ENCODE data around the gene ADI1.

Gene ADI1

DNA sequence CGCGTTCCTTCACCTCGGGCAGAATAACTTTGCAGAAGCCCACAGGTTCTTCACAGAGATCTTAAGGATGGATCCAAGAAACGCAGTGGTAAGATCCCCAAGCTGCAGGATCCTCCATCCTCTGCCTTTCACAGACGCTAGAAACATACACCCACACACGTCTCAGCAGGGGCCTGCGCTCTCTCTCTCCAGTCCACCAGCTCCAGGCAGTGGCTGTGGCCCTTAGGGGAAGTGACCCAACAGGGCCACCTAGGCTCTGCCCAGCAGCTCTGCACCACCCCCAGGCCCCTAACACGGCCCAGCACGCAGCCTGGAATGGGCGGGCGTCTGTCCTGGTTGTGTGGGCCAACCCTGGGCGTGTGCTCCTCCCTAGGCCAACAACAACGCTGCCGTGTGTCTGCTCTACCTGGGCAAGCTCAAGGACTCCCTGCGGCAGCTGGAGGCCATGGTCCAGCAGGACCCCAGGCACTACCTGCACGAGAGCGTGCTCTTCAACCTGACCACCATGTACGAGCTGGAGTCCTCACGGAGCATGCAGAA is 40.4 kb downstream of the ADI1 start:
- no peak for DNase-seq

- no peak for DNase-seq
These were observed 42.4 kb downstream of the ADI1 start for GRCh38 chr2:3476985-3477327.

- DNase-seq, result no peak
These were observed 42.9 kb downstream of the ADI1 start for GRCh38 chr2:3476321-3476984.

DNA sequence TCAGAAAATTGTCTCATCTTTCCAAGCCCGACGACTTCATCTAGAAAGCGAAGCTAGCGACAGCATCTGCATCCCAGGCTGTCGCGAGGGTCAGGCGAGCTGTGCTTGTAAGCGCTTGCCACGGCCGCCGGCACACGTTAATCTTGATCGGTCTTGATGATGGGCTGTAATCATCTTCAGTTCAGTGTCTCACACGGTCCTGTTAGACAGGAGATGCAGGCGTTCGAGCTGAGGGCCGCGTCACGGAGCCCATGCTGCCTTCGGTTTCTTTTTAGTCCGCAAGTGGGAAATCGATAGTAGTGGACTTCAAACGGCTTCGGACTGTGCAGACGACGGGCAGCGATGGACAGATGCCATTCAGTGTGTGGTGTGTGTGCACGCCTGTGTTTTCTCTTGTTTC is 43.6 kb downstream of the ADI1 start:
- no peak for DNase-seq

- no peak for DNase-seq
These were observed 46.4 kb downstream of the ADI1 start for GRCh38 chr2:3472966-3473365.

- DNase-seq, result no peak
These were observed 47.0 kb downstream of the ADI1 start for GRCh38 chr2:3472296-3472695.

DNA sequence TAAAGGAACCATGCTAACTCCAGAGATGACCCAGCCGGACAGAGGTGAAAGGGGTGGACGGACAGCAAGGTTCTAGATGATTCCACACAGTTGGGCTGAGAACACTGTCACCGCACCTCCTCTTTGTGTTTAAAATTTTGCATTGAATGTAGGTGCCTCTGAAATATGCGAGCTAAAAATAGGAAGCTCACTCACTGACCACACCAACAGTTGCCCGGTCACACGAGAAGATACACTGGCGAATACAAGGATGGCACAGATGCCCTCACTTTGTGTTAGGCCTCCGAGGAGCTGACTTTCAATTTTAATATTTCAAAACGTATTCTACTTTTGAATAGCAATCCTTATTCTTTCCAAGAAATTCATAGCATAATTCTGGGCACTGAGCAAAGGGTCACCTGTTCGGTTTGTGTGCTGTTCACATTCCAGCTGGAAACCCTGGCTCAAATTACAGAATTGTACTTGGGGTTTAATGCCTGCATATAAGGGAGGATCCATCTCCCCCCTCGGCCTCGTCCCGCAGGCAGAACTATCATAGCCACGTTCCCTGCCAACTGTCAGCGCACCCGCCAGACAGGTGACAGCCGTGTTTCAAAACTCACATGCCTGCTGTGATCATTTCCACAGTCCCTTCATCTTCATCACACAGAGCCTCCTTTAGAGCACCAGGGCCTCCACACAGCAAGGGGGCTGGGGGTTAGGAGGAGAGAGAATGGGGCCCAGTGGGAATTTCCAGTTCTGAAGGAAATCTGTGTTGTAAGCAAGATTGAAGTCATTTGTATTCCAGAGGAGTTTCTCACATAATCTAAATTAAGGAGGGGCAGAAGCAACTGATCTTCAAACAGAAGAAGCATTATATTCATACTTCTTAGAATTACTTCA is 48.2 kb downstream of the ADI1 start:
- no peak for DNase-seq

GRCh38 chr2:3470166-3470651 is 49.1 kb downstream of the ADI1 start:
- DNase-seq, result no peak

DNA sequence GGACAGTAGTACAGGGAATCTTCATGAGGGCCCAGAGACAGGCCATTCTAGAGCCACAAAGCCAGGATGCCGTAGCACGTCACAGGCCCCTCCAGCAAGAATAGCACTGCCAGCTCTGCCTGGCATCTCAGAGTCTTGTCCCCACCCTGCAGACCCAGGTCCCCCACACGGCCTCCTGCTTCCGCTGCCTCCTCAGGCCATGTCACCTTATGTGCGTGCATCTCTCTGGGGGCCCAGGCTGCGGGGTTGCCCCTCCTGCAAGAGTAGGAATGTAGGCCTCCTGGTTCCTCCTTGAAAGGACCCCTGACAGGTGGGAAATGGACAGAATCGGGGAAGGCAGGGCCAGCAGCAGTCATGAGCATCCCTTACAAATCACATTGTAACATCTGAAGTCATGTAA is 49.8 kb downstream of the ADI1 start:
- DNase-seq, result no peak

GRCh38 chr2:3468296-3468988 is 50.9 kb downstream of the ADI1 start:
- no peak for DNase-seq

- no peak for DNase-seq
These were observed 51.7 kb downstream of the ADI1 start for GRCh38 chr2:3467654-3468053.

DNA sequence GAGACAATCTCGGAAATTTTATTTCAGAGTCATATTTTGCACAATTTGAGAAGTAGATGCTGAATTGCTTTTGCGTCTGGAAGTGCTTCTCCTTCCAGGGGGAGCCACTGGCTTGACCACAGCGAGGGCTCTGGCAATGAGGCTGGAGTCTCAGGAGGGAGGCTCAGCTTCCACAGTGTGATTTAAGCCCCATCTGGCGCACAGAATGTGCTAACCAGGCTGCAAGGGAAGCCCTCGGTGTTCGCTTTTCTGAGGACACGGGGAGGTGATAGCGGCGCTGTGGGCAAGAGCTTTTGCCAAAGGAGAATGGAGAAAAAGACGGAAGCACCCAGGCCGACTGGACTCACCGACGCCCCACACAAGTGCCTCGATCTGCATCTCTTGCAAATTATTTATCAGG is 52.4 kb downstream of the ADI1 start:
- DNase-seq, result no peak

GRCh38 chr2:3466482-3466863 is 52.9 kb downstream of the ADI1 start:
- DNase-seq, result peak; percentile 6

DNA sequence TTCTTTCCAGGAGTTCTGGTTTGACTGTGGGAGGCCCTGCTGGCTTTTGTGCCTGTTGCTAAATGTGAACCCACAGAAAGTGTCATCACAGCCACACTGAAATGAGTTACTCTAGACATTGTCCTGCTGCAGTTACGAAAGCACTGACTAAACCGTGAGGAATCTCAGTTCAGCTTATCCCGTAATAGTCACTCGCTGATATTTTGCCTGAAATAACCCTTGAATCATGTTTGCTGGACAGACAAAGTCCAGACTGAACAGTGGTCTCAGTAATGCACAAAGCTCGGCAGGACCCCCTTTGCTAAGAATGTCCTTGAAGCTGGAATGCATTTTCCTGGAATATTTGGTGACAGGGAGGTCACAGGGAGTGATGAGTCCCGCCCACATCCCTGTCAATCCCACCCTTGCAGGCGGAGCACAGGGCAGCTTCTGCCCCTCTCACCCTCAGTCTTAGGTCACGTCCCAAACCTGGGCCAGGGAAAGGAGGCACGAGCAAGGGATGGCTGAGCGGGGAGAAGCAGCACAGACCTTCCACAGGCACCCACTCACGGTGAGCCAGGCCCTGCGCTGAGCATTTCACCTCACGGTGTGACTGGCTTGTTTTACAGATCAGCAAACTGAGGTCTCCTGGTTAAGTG is 53.4 kb downstream of the ADI1 start:
- peak; percentile 10 for DNase-seq

GRCh38 chr2:3465328-3465727 is 54.0 kb downstream of the ADI1 start:
- DNase-seq, result no peak

GRCh38 chr2:3464401-3465005 is 54.8 kb downstream of the ADI1 start:
- DNase-seq, result peak; percentile 12

- DNase-seq, result peak; percentile 16
These were observed 55.4 kb downstream of the ADI1 start for GRCh38 chr2:3463944-3464343.

GRCh38 chr2:3463186-3463835 is 56.0 kb downstream of the ADI1 start:
- peak; percentile 1 for DNase-seq

GRCh38 chr2:3462493-3463104 is 56.7 kb downstream of the ADI1 start:
- peak; percentile 13 for DNase-seq

- DNase-seq, result no peak
These were observed 57.4 kb downstream of the ADI1 start for GRCh38 chr2:3461801-3462492.
